Right atrium auricular region (tissue), 2 donors: Measurements from ENCODE around the gene GAB2. TPM values are rescaled to one million over a fixed set of nuclear protein-coding genes. Genes with fewer than 3 reads are reported as not detected.

Experiments
- DNase-seq: peaks from one replicate; pipeline ENCODE4 v3.0.0-alpha.2; 2019; ENCODE audit warnings: low spot score
- H3K27ac ChIP-seq, 2 donors: fragments of 200-600 bp; sonication (generic); 1 replicate in 1 of 2; 2 replicates in 1 of 2; pipeline ENCODE4 v1.5.1; 2016 to 2019
- H3K27me3 ChIP-seq, 2 donors: fragments of 200-600 bp; sonication (generic); one replicate each; pipeline versions ENCODE4 v1.5.1 to v1.6.0; 2017 to 2019
- H3K36me3 ChIP-seq: fragments of 200-600 bp; sonication (generic); one replicate; pipeline ENCODE4 v1.5.1; 2016
- H3K4me1 ChIP-seq, 2 donors: fragments of 200-600 bp; sonication (generic); one replicate each; pipeline versions ENCODE4 v1.5.1 to v1.6.0; 2017 to 2019
- H3K4me3 ChIP-seq, 2 donors: fragments of 200-600 bp; sonication (generic); 1 replicate in 1 of 2; 2 replicates in 1 of 2; pipeline ENCODE4 v1.5.1; 2017 to 2019; ENCODE audit warnings: mild to moderate bottlenecking in 1 of 2, moderate library complexity in 1 of 2
- H3K9me3 ChIP-seq, 2 donors: fragments of 200-600 bp; sonication (generic); one replicate each; pipeline ENCODE4 v1.5.1; 2019
- CTCF ChIP-seq, 2 donors: fragments of 200-600 bp; sonication (generic); IDR thresholded peaks; one replicate each; pipeline ENCODE4 v1.5.1; 2019; ENCODE audit warnings: antibody characterized with exemption in 2 of 2
- total RNA-seq, 2 donors: library from RNA; depleted of rRNA; stranded (reverse); fragments of >200 nt; gene quantifications; one replicate each; pipeline ENCODE4 v1.1.0, GENCODE V29; 2016

The GAB2 gene
- total RNA-seq, 2 donors from 2014 or later: 22.0 to 33.7 TPM

- Histone ChIP-seq H3K4me1 (peaks cover 0 to 7% of the 10 kb centered on the region in 2 donors), H3K4me3 (no peak overlapping the region), H3K36me3 (peaks cover 42% of the 10 kb centered on the region), H3K9me3 (no peaks in the 10 kb centered on the region), H3K27me3 (no peaks in the 10 kb centered on the region), H3K27ac (peak overlapping the region in 1 of 2 donors; percentile 4)
- no peak for TF ChIP-seq CTCF (IDR thresholded peaks at IDR 0.05)
- no peak for DNase-seq
Observed at GRCh38 chr11:78213526-78214330, 203.9 kb downstream of the GAB2 start.

GRCh38 chr11:78212586-78213371 lies 204.8 kb downstream of the GAB2 start:
- H3K36me3 ChIP-seq: peaks cover 33% of the 10 kb centered on the region
- peaks cover 0 to 17% of the 10 kb centered on the region in 2 donors for H3K4me1 ChIP-seq
- H3K27me3 ChIP-seq: no peaks in the 10 kb centered on the region
- TF ChIP-seq CTCF (IDR thresholded peaks at IDR 0.05): no peak
- no peaks in the 10 kb centered on the region for H3K9me3 ChIP-seq
- H3K4me3 ChIP-seq: no peak overlapping the region
- DNase-seq: no peak
- peak overlapping the region in 1 of 2 donors; percentile 4 for H3K27ac ChIP-seq

- H3K27ac ChIP-seq: no peak overlapping the region
- no peaks in the 10 kb centered on the region for H3K27me3 ChIP-seq
- DNase-seq: no peak
- peaks cover 0 to 23% of the 10 kb centered on the region in 2 donors for H3K4me1 ChIP-seq
- H3K36me3 ChIP-seq: peaks cover 28% of the 10 kb centered on the region
- no peak overlapping the region for H3K4me3 ChIP-seq
- no peaks in the 10 kb centered on the region for H3K9me3 ChIP-seq
- TF ChIP-seq CTCF (IDR thresholded peaks at IDR 0.05): no peak
Observed at GRCh38 chr11:78211565-78211964, 206.1 kb downstream of the GAB2 start.

GRCh38 chr11:78210000-78210608 lies 207.5 kb downstream of the GAB2 start:
- H3K27me3 ChIP-seq: no peaks in the 10 kb centered on the region
- no peak for TF ChIP-seq CTCF (IDR thresholded peaks at IDR 0.05)
- no peaks in the 10 kb centered on the region for H3K9me3 ChIP-seq
- no peak overlapping the region for H3K4me3 ChIP-seq
- no peak for DNase-seq
- H3K36me3 ChIP-seq: peaks cover 39% of the 10 kb centered on the region
- H3K4me1 ChIP-seq: peaks cover 0 to 23% of the 10 kb centered on the region in 2 donors
- no peak overlapping the region for H3K27ac ChIP-seq

- H3K4me3 ChIP-seq: no peak overlapping the region
- H3K9me3 ChIP-seq: no peaks in the 10 kb centered on the region
- peaks cover 0 to 23% of the 10 kb centered on the region in 2 donors for H3K4me1 ChIP-seq
- TF ChIP-seq CTCF (IDR thresholded peaks at IDR 0.05): no peak
- peaks cover 33% of the 10 kb centered on the region for H3K36me3 ChIP-seq
- DNase-seq: no peak
- H3K27me3 ChIP-seq: no peaks in the 10 kb centered on the region
- H3K27ac ChIP-seq: no peak overlapping the region
Observed at GRCh38 chr11:78209478-78209877, 208.1 kb downstream of the GAB2 start.
